RKO (cell line): ENCODE measurements around the gene NR2E1.

Experiments used
- DNase-seq: peaks from one replicate; pipeline ENCODE4 v3.0.0-alpha.2; 2016; ENCODE audit warnings: low spot score

NR2E1 gene

GRCh38 chr6:108209738-108210137 is 43.9 kb downstream of the NR2E1 start:
- DNase-seq = no peak

DNA sequence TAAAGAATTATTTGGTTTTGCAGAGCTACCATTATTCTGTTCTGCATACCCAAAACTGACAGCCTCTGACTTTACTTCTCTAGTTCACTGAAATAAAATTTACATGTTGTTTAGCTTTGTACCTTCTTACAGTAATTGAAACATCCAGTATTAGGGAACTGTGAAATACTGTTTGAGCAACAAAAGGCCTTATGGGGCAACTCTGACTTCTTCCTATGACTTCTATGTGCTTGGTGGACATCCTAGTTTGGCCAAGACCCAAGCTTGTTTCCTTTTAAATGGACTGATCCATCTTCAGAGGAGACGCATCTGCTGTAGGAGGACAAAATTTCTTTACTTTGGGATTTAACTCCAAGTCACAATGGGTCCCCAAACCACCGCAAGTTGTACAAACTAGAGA is 44.7 kb downstream of the NR2E1 start:
- DNase-seq = no peak

DNA sequence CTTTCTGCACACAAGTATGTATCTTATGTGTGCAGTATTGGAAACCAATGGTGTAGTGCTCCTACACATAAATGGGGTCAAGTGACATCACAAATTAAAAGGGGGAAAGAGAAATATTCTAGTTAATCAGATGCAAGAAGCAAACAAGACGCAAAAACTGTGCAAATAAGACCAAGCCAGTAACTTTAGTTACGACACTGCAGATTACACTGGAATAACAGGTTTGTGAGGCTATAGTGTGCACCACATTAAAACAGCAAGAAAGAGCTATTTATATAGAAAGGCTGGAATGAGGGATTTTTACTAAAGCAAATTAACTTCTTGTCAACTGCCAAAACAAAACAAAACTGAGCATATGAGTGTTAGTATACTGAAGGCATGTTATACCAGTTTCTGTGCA is 45.8 kb downstream of the NR2E1 start:
- no peak for DNase-seq

DNA sequence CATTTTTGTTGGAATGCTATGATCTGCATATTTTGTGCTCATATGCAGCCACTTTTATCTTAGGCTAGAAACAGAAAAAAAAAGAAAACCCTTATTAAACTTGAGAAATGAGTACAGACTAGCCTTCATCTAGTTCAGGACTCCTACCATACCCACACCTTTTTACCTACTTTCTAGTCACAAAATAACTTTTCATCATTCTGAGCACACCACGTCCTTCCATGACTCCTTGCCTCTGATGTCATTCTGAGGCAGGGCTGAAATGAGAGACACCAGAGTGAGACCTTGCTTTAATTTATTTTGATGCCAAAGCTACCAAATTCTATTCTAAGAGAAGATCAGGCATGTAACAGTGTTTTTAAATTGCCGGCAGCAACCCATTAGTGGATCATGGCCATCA is 56.2 kb downstream of the NR2E1 start:
- no peak for DNase-seq

DNA sequence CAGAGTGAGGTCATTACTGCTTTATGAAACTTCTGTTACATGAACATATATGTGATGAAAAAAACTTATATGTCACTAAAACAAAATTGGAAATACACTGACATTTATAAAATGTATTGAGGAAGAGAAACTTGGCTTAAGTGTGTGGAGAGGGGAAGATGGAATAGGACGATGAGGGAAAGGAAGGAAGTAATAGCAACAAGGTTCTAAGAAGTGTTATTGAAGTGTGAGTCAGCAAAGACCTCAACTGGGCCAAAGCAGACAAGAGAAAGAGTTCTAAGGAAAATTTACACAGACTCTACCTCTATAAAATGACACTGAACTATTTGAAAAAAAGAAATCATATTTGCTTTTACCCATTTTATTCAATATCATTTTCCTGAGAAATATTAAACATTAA is 56.7 kb downstream of the NR2E1 start:
- no peak for DNase-seq

GRCh38 chr6:108227290-108227689 is 61.5 kb downstream of the NR2E1 start:
- DNase-seq = no peak

DNA sequence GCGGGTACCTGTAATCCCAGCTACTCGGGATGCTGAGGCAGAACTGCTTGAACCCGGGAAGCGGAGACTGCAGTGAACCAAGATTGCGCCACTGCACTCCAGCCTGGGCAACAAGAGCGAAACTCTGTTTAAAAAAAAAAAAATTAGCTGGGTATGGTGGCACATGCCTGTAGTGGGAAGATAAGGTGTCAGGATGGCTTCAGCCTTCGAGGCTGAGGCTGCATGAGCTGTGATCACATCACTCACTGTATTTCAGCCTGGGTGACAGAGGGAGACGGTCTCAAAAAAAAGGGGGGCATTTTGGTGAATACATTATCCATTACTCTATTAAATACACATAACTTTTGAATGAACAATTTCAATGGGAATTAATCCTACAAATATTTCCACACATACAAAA is 62.6 kb downstream of the NR2E1 start:
- DNase-seq = no peak

GRCh38 chr6:108235127-108235526 is 69.3 kb downstream of the NR2E1 start:
- DNase-seq = no peak

DNA sequence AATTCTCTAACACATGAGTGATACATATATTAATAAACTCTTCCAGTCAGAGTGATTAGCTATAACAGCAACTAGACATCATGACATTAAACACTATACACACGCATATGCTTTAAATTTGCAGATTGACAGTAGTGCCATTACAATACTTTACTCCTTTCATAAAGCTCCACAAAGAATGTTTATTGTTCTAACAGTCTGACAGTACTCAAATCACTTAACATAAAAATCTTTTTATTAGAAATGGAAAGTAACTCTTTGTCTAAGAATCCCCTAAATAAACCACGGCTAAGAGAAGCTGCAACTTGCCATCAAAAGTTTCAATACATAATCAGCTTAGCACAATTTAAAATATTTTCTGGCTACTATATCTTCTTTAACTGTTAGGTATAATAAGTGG is 71.0 kb downstream of the NR2E1 start:
- DNase-seq = no peak

DNA sequence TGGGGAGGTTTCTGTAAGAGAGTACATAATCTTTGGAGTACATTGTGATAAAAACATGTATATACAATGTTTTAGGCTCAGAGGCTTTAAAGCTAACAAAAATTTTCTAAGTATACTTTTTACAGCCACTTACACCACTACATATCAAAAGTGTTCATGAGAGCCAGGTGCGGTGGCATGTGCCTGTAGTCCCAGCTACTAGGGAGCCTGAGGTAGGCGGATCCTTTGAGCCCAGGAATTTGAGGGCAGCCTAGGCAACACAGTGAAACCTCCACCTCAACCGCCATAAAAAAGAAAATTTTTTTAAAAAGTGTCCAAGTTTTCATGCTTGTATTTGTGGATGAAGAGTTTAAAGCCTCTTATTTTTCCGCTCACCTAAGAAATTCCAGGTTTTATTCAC is 72.5 kb downstream of the NR2E1 start:
- DNase-seq = no peak
